ENCODE measurements around the gene VENTX.

VENTX gene

DNA sequence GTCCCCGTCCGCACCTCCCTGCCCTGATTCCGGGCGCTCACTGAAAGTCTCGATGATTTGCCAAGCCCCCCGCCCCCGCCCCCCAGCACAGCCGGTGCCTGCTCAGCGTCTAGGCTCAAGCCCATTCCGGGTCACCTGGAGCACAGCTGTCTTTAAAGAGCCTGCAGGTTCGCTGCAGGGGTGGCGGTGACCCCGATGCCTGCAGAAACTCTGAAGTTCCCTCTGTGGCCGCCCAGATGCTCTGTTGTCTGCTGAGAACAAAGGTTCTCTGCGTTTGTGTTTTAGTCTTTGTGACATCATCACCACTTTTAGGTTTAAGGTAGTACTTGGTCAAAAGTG, 780 bp downstream of the VENTX start:
- DNase-seq = no peak

DNA sequence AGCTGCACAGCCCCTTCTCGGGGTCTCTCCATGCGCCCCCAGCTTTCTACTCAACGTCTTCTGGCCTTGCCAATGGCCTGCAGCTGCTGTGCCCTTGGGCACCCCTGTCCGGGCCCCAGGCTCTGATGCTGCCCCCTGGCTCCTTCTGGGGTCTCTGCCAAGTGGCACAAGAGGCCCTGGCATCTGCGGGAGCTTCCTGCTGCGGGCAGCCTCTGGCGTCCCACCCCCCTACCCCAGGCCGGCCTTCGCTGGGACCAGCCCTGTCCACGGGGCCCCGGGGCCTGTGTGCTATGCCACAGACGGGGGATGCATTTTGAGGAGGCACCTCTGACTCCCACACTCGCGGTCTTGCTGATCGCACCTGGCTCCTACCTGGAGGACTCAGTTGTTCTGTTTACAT, 2.3 kb downstream of the VENTX start:
- DNase-seq = no peak

- DNase-seq = no peak
These were observed 4.0 kb downstream of the VENTX start for GRCh38 chr10:133241501-133242205.

GRCh38 chr10:133242611-133243356, 5.1 kb downstream of the VENTX start:
- DNase-seq = no peak

DNA sequence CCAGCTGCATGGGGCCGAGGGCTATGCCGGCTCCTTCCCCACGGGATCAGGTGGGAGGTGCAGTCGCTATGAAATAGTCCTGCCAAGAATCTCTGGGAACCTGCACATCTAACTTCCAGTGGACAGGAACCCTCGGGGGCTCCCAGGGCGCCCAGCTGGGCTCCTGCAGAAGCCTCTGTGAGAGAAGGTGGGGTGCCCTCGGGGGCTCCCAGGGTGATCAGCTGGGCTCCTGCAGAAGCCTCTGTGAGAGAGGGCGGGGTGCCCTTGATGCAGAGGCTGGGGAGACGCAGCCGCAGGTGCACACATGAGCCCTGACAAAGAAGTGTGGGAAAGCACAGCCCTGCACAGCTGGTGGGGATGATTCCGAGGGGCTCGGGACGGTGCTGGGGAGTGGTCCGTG, 5.9 kb downstream of the VENTX start:
- DNase-seq = no peak

GRCh38 chr10:133245439-133246235, 8.0 kb downstream of the VENTX start:
- DNase-seq = no peak

DNA sequence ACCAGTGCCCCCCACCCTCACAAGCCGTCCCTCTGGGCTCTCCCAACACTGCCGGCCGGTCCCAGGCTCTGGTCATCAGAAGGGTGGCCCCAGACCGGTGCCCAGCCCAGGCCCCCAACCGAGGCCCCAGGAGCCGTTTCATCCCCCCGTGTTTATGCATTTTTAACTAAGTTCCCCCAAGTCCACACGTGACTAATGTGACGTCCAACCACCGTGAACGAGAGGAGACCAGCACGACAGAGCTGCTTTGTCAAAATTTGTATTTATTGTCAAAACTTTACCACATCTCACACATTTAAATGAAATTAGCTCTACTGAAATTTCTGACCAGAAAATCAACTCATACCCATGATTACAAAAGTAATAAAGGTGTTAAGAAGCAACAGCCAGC, 8.6 kb downstream of the VENTX start:
- no peak for DNase-seq

DNA sequence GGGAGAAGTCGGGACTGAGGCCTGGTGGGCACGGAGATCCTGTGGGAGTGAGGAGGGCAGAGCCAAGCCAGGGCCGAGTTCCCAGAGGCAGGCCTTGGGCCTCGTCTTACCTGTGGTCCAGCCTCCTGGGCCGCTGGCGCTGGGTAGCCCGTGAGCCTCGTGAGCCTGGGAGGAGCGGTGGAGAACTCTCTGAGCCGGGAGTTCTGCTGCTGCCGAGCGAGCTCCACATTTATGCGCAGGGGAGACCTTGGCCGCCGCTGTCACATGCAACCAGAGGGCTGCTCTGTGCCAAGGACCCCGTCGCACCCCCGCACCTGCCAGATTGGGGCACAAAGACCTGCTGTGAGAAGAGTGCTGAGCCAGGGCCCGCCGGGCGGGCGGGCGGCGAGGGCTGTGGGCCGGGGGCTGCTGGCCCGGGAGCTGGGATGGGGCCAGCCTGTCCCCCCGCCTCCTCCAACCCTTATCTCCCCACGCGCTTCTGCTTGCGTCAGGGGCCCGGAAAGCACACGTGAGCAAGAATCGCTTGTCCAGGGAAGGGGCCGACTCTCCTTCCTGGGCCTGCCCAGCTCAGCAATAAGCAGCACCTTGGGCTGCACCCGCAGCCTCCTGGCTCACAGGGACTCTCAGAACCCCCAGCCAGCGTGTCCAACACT, 10.2 kb downstream of the VENTX start:
- no peak for DNase-seq

- no peak for DNase-seq
These were observed 10.7 kb downstream of the VENTX start for GRCh38 chr10:133248334-133248715.

GRCh38 chr10:133249094-133249780, 11.6 kb downstream of the VENTX start:
- no peak for DNase-seq

DNA sequence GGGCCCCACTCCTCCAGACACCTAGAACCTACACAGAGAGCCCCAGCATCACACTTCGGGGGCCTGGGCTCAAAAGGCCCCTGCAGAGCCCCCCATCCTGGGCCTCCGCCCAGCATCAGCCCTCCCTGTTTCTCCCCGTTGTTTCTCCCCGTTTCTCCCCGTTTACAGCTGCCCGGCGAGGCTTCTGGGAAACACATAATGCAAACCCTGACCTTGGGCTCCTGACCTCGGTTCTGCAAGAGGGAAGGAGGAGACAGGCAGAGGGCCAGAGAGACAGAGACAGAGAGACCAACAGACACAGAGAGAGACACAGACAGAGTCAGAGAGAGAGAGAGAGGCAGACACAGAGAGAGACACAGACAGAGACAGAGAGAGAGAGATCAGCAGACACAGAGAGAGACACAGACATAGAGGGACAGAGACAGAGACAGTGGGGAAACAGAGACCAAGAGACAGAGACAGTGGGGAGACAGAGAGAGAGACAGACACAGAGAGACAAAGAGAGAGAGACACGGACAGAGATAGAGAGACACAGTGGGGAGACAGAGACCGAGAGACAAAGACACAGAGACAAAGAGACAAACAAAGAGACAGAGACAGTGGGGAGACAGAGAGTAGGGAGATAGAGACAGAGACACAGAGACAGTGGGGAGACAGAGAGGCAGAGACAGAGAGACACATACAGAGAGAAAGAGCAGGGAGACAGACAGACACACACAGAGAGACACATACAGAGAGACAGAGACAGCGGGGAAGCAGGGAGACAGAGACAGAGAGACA, 12.5 kb downstream of the VENTX start:
- DNase-seq = no peak

DNA sequence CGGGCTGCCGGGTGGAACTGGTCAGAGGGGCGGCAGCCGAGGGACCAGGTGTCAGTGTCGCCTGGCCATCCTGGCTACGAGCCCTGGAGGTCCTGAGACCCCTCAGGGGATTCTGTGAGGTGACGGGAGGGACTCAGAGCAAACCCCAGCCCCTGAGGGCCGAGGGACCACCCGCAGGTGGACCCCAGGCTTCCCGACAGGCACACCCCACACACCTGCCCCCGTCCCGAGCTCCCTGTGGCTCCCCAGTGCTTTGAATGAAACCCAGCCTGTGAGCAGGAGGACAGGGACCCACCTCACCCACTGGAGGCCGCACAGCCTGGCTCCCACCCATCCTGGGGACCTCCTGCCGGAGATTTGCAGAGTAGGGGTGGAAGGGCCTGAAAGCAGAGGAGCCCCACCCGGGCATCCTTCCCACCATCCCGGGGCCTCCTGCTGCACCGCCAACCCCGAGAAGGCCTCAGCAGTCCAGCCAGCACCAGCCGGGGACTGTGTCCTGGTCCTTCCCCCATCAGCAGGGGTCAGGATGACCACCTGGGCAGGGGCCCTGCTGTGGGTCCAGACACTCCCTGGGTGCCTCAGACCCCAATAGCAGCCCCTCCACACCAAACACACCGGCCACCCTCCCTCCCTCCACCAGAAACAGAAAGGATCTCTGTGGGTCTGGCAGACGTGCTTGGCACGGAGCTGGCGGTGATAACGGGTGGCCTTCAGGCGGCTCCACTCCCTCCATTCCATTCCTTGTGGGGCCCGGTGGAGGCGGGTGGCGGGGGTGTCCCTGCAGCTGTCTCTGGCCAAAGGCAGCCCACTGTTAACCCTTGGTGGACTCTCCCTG, 13.9 kb downstream of the VENTX start:
- no peak for DNase-seq

- no peak for DNase-seq
These were observed 14.5 kb downstream of the VENTX start for GRCh38 chr10:133252223-133252552.

DNA sequence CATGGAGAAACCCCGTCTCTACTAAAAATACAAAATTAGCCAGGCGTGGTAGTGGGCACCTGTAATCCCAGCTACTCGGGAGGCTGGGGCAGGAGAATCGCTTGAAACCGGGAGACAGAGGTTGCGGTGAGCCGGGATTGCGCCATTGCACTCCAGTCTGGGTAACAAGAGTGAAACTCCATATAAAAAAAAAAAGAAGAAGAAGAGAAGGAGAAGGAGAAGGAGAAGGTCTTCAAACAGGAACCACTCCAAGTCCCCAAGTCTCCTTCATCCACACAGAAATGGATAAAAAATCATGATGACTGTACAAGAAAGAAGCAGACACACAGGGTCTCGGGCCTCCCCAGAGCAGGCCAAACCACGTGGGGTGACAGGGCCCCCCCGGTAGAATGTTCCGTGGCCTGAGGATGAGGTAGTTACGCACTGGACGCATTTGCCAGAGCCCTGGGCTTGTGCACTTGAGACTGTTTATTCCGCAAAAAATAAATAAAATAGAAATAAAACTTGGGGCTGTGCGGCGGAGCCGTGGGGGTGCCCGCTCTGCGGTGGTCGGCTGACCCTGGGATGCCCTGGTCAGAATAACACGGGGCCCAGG, 15.8 kb downstream of the VENTX start:
- DNase-seq = no peak

GRCh38 chr10:133254421-133255120, 16.9 kb downstream of the VENTX start:
- no peak for DNase-seq

DNA sequence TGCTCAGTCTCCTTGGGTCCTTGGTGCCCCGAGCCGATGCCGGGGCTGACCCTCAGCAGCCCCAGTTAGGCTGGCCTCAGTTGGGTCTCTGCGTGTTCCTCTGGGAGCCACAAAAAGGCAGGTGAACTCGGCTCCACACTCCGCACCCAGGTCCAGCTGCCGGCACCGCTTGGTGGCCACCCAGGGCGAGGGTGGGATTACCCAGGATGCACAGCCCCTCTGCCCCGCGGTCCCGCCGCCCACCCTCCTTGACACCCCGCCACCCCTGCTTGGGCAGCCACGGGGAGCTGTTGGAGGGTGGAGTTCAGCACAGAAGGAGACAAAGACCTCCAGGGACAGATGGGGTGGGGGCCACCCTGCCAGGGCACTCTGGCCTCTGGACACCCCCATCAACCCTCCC, 17.7 kb downstream of the VENTX start:
- no peak for DNase-seq

GRCh38 chr10:133257489-133258065, 19.9 kb downstream of the VENTX start:
- DNase-seq = peak; percentile 19

- no peak for DNase-seq
These were observed 20.6 kb downstream of the VENTX start for GRCh38 chr10:133258066-133258817.

All from NCI-H1436 treated with DMSO at 0.1 percent for 48 hours (cell line).